Measurements from ENCODE around the gene FAM120B.

Gene FAM120B

DNA sequence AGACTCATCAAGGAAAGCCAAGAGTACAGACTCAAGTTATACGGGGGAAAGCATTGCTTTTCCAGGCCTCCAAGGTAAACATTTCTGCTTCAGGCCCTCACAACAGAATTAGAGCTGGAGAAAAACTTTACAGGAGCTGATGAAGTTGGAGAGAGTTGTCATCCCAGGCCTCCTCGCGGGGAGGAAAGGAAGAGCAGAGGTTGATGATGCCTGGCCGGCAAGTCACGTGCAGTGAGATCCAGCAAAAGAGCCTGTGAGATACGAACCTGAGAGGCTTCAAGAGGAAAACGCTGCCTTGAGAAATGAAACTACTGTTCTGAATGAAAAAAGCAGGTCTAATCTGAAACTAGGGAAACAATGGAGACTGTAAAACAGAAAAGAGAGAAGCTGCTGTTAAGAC is 122.9 kb downstream of the FAM120B start:
- DNase-seq, result no peak

DNA sequence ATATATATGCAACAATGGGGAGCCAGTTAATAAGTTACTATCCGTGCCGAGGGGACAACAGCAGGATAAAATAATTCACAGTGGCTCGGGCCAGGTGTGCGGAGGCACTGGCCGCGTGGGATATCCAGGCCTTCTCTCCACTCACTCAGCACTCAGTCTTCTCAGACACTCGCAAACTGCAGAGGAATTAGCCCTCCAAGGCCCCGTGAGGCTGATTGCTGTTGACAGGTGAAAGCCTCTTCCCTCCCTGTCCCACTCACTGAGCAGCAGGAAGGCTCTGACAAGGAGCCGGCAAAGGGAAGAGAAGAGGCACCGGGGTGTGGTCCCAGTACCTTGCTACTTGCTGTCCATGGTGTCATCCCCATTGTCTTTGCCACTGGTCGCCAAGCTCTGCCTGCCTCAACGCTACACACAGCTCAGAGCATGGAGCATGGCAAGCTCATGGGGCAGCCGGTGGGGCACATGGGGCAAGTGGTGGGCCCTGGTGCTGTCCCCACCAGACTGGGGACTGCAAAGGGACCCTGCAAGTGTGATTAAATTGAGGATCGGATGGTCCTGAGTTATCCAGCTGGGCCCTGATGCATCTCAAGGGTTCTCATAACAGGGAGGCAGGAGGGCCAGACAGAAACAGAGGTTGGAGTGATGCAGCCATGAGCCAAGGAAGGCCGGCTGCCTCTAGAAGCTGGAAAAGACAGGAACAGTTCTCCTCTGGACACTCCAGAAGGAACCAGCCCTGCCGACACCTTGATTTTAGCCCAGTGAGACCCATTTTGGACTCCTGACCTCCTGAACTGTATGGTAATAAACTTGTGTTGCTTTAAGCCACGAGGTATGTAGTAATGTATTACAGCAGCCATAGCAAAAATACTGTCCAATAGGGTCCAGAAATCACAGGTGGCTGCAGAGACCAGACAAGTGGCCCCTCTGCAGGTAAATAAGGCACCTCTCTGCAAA is 126.9 kb downstream of the FAM120B start:
- DNase-seq, result no peak

DNA sequence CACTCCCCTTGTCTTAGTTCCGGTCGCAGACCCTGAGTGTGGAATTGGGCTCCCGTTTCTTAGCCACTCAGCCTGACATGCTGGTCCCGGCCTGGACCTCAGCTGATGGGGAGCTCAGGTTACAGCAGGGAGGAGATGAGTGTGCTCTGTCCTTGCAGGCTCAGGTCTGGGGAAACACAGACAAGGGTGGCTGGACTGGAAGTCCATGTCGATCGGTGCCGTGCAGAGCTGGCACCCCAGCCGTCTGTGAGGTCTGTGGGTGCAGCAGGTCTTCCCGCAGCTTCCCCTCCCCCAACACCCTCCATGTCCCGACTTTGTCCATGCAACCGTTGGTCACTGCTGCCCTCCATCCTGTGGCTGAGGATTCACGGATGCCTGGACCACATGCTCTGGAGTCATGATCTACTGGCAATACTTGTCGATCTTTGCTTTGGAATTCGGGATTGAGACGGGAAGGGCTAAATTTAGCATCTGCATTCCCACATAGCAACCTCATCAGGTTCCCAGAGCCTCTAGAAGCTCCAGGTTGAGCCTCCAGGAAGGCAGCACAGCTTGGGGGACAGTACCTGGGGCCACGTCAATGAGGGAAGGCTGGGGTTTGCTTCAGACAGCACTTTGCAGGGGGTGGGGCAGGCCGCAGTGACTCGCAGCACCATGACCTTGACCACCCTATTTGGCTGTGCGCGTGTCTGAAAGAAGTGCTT is 127.7 kb downstream of the FAM120B start:
- no peak for DNase-seq

DNA sequence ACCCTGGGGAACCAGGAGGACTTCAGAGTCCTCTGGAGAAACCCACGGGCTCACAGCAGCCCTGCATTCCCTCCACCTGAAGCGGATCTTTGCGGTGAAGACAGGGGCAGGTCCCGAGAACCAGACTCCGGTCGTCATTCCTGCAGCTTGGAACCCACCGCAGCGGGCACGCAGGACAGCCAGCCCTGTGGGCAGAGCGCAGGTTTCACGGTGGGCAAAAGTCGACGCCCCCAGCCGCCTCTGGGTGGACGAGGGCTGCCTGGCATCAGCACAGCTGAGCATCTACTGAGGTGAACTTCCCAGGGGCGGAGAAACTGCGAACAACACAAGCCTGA is 128.2 kb downstream of the FAM120B start:
- DNase-seq, result no peak

DNA sequence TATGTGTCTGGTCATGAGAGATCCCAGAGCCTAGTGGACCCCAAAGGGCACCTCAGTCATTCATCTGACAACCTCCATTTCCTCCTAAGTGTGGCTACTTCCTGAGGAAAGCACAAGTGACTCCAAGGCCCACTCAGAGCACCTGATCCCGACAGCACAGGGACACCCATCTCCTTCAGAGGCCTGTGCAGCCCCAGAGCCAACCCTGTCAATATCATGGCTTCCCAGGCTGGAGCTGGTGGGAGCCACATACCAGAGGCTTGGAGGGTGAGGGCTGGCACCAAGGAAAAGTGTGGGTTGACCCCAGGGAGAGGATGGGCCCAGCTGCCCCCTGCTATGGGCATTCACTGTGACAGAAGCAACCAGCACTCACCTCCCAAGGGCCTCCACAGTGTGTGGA is 129.2 kb downstream of the FAM120B start:
- no peak for DNase-seq

DNA sequence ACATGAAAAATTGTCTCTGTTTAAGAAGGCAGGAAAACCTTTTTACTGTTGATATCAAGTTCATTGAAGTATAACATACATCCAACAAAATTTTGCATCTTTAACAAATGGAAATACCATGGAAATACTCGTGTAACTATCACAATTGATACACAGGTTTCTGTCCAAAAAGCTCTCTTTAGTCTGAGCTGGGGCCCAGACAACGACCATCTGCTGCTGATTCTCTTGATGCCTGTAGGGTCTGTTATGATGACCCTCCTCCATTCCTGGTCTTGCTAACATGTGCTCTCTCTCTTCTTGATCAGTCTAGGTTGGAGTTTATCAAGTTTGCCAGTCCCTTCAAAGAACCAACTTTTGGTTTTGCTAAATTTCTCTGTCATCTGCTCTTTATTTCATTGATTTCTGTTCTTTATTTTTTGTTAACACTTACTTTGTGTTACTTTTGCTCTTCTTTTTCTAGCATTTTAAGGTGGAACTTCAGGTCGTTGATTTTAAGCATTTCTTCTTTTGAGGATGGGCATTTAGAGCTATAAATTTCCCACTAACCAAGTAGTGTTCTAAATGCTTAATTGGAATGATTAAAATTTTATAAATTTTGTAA is 129.8 kb downstream of the FAM120B start:
- no peak for DNase-seq

DNA sequence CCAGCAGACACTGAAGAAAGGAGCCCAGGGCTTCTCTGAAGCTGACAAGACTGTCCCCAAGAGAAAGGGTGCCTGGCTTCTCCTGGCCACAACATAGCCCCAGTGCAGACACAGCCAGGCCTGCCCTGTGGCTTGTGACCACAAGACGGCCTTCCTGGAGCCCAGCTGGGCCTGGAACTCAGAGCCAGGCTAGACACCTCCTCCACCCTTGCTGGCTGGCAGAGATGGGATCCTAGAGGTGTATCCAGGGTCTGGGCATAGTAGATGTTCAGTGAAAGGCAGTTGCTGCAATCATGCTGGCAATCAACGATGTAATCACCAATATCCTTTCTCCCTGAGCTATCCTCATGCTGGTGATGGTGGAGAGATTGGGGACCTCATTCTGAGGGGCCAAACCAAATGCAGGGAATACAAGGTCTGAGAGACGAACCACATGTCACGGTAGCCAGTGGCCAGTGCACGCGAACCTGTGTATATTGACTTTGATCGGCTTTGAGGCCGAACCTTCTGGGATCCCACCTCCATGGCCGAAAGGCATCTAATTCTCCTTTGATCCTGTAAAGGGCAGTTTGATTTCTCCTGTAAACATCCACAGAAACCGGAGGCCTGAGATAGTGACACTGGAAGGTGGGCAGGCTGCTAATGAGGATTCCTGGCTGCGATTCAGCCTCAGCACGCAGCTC is 131.3 kb downstream of the FAM120B start:
- DNase-seq, result no peak

DNA sequence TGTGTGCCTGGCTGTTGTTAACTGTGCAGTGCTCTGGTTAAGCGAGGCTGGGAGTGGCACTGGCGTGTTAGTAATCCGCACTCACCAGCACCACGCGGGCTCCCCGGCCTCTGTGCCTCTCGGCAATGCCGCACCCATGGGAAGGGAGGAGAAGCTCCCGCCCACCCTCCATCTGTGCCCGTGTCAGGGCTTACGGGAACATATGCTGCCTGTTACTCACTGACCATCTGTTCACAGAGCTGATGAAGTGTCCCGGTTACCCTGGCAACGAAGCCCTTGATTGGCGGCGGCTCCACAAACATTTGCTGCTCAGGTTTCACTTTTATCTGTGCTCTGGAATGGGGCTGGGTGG is 131.8 kb downstream of the FAM120B start:
- peak; percentile 35 for DNase-seq

DNA sequence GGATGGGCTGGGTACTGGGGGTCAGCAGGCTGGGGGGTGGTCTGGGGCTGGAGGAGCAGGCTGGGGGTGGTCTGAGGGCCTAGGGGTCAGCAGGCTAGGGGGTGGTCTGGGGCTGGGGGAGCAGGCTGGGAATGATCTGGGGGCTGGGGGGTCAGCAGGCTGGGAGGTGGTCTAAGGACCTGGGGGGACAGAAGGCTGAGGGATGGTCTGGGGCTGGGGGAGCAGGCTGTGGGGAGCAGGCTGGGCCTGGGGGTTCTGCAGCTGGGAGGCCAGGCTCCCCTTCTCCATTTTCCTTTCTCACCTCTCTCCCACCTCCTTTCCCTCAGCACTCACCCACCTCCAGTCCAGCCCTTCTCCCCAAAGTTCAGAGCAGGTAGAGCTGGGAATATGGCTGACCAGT is 132.3 kb downstream of the FAM120B start:
- DNase-seq, result no peak

DNA sequence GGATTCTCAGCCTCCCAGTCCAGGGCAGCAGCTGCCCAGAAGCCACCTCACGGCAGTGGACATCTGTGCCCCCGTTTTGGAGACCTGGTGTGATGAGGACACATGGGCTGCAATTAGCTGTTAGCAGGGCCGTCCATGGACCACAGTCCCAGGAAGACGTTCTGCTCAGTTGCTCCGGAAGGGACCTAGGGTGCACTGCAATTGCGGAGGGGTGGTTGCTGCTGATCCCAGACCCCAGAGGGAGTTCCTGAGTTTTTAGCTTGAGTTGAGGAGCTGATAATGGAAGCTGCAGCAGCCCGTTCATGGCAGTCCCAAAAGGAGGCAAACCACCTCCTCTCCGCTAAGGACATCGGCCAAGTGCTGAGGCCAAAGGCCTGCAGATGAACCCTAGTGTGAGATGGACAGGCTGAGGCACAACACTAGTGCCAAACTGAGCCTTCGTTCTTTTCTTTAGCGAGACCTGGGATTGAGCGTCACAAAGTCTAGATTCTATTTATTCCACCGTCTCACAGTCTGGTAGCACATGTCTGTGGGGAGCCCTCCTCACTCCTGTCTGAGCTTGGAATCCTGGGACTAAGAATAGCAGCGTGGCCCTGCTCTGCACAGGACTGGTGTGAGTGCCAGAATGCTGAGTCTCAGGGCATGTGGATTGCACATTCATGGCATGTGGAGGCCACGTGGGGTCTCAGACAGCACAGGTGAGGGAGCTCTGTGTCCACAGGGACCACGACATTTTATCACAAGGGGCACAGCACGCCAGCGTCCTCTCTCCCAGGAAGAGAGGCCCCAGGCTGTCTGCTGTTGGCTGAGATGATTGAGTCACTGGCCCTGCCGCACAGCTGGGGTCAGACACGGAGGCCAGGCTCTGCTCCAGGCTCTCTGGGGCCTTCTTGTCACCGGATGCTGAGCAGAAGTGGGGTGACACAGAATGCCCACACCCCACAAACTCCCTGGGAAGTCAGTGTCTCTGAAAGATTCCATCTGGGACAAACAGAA is 133.1 kb downstream of the FAM120B start:
- no peak for DNase-seq

DNA sequence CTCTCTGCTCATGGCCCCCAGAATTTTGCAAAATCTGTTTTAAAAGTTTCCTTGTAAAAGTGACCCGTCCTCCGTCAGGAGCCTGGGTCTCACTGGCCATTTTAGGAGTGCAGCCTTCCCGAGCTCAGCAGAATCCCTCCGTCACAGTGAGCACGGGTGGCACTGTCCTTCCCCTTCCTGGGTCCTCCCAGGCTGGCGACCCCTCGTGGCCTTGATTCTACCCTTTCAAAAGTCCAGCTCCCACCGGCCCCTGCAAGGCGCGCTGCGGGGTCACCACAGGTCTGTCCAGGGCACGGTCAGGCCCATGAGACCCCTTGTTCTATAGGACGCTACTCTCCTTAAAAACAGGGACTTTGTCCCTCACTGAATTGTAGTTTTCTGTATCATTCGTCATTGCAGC is 133.9 kb downstream of the FAM120B start:
- DNase-seq, result no peak

DNA sequence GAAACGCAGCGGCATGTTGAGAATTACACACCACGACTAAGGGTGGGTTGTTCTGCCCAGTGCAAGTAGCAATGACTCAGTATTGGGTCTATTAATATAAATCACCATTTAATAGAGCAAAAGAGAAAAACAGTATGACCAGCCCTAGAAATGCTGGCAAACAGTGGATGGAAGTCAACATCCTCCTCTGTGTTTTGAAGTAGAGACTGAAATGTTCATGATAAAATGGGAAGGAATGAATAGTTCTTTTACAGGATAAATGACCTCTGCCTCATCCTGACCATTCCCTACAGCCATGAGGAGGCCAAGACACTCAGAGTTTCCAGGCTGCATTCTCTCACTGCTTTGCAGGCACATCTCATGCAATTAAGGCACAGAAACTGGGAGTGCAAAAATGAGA is 134.8 kb downstream of the FAM120B start:
- no peak for DNase-seq

DNA sequence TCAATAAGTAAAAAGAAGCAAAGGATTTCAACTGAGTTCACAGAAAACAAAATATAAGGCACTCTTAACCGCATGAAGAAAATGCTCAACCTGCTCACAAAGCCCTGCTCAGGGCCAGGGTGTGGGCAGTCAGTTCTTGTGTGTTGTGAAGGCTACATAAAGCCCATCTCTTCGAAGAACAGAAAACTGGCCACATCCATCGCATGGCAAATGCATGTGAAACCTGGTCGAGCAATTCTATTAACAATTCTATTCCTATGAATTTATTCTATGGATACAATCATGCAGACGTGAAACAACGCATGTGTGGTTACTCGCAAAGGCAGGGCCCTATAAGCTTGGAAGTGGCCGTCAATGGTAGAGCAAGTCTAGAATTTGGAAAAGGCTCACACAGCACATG is 136.0 kb downstream of the FAM120B start:
- DNase-seq, result no peak

DNA sequence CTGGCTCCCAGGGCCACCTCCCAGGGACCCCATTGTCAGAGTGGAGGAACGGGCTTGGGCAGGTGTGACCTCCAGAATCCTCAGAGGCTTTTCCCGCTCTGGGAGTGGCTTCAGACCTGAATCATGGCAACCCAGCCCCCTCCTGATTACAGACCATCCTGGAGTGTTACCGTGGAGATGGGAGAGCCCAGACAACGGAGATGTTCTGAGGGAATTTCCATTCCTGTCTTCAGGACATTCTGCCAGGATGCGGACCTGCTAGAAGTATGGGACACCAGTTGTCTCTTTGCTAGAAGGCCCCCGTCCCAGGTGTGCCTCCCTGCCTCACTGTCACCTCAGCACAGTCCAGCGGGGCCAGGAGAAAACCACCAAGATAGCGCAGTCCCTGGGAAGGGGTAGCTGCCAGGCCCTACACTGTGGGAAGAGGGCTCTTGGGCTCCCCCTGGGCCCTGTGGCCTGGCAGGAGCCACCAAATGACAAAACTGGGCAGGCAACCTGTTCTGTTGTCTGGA is 136.6 kb downstream of the FAM120B start:
- no peak for DNase-seq

DNA sequence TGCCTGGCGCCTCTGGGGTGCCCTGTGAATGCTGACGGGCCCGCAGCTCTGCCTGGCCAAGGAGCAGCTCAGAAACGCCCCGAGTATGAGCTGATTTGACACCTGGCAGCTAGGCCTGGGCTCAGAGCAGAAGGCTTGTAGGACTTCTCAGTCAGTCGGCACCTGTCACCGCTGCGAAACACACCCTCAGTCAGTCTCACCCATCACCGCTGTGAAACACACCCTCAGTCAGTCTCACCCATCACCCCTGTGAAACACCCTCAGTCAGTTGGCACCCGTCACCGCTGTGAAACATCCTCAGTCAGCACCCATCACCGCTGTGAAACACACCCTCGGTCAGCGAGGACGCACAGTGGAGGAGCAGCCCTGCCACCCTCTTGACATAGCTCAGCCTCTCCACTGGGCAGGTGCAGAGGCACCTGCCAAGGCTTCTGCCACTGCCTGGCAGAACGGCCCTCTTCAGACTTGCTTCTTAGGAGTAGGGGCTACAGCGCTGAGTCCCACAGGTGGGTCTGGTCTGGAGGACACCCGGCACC is 137.6 kb downstream of the FAM120B start:
- peak; percentile 18 for DNase-seq

DNA sequence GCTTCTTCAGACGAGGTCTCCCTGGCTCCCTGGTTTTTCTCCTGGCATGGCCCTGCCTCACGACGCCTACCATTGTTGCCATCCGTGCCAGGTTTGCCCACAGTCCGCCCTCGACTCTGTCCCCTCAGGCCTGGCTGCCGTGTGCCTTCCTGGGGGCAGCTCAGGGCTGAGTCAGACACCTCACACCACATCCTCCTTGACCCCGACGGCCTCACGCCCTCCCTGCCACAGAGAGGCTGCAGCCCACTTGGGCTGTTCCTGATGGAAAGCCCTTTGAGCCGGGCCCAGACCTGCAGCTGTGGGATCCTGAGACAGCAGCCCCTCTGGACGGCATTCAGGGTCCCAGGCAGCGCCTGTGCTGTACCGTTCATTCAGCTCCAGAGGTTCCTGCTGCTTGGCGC is 138.3 kb downstream of the FAM120B start:
- DNase-seq, result no peak

DNA sequence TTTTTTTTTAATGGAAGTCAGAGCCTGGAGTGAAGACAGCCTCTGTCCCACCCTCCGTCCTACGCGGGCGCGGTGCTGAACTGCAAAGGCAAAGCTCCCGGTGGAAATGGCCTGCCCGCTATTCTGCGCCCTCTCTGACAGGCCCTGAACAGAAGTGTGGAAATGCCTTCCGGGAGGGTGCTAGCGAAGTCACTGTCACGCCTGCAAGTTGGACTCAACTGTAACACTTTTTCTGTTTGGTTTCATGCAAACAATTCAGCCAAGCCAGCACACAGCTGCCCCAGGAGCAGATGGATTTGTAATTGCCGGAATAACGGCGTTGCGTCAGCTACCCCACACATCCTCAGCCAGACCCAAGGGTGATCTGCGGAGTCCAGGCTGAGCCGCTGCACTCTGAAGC is 138.9 kb downstream of the FAM120B start:
- no peak for DNase-seq

DNA sequence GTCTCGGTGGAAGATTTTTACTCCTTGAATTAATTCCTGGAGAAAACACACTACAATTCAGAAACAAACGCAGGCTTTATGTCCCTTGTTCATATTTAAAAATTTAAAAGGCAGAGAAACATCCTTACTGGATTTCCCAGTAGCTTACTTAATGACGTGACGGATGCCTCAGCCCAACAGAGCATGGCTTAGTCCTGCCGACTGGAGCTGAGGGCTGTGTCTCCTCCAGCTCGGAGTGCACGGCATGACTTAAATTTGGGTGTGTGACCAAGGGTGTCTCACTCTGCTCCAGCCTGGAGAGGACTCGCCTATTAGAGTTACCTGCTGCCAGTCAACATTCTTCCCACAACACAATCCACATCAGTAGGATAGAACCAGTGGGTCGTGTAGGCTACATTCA is 139.4 kb downstream of the FAM120B start:
- no peak for DNase-seq

DNA sequence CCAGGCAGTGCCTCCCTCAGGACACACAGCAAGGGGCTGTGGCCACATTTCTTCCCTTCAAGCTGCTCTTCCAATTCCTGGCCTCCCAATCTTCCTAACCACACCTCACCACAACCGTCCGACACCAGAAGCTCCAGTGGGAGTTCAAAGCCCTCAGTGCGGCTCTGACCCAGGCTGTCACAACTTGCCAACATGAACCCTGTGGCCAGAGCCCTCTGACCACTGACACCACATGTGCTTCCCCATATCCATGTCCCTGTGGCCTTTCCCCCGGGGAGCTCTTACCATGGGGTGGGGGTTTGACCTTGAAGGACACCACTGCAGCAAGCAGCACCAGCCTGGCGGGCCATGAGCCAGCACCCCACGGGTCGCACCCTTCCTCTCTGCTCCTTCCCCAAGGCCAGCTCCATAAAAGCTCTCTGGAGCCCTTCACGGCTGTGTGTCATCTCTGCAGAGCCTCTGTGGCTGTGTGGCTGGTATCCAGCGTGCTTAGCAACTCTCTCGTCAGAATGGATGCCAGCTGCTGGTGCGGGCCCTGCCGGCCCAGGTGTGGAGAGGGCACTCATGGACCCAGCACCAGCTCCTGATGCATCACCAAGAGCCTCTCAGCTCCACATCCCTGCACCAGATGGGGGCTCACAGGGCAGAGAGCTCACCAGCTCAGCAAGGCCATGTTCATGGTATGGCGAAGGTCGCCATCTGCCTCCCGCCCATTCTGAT is 140.4 kb downstream of the FAM120B start:
- no peak for DNase-seq

DNA sequence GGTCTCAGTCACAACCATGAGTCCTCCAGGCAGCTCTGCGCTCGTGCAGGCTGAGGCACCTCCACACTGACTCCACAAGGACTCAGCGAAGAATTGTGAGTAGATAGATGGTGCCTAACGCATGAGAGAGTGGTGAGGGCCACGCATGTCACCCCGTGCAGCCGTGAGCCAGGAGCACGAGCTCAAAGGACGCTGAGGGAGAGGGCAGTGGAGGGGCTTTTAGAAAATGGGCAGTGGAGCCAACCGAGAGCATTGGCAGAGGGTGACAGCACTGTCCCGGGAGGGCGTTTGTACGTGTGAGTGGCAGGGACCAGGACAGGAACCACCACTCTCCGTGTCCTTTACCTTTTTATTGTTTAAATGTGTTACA is 141.0 kb downstream of the FAM120B start:
- DNase-seq, result no peak

DNA sequence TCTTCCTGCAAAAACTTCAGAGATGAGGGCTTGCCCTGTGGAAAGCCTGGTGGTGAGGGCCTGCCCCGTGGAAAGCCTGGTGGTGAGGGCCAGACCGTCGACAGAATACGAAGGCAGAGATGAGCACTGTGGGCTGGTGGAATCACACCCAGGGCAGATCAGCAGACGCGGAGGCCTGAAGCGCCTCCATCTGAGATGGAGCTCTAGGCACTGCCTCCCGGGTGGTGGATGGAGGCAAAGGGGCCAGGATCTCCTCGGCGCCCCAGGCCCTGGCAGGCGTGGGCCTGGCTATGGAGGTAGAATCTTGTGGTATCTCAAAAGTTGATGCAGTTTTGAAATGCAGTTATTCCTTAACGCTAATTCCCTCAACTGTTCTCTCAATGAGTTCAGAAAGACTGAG is 141.8 kb downstream of the FAM120B start:
- DNase-seq, result no peak

Data from CD4-positive, alpha-beta T cell treated with Interleukin-4 for 4 hours (primary cell).